Measurements from ENCODE around the gene PCGF1. TPM values are rescaled to one million over a fixed set of nuclear protein-coding genes. Genes with fewer than 3 reads are reported as not detected.

Gene PCGF1
- total RNA-seq, 1 experiment from 2014 or later: 39.9 TPM

DNA sequence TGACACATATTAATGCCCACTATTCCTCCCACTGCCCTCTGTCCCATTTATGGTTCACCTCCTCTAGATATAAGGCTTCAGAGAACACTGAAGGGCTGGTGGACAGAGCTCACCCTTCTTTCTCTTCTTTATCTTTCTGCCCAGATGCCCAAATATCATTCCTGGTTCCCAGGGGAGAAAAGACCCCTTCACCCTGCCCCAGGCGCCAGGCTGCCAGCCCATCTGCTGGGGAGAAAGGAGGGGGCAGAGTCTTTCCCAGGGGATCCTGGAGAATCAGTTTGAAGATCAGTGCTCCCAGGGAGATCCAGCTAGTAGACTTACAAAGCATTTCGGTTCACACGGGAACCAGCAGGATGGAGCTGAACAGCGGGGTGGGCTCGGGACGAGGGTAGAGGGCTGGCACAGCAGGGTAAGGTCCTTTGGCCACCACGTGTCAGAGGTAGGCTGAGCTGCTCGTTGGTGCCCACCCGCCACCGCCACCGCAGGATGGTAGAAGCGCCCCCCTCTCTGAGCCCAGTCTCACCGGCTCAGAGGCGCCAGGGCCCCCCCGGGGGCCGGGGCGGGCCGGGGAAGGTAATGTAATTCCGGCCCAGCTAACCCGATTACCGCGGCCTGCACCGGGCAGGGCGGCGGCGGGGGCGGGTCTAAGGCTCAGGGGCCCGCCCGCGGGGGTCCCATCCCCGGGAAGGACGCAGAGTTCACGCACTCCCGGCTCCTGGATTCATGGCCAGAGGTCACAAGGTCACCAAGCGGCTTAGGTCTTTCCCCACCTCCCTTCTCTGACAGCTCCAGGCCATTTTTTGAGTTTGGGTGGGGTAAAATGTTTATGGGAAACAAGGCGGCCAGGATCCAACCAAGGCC is 5.5 kb upstream of the PCGF1 start:
- TF ChIP-seq RAD21 (IDR thresholded peaks at IDR 0.05; ENCODE audit: low read depth) (no peak), ELF1 (IDR thresholded peaks at IDR 0.05; ENCODE audit: borderline replicate concordance, low read depth) (no peak), CBX3 (IDR thresholded peaks at IDR 0.05; ENCODE audit: low read depth) (no peak), ZFX (IDR thresholded peaks at IDR 0.05) (no peak), SRF (IDR thresholded peaks at IDR 0.05; ENCODE audit: low read depth) (no peak), EZH2 (IDR thresholded peaks at IDR 0.05) (no peak), JUND (IDR thresholded peaks at IDR 0.05) (no peak), POLR2A (IDR thresholded peaks at IDR 0.05; ENCODE audit: borderline replicate concordance, extremely low read depth, insufficient read depth, insufficient read length) (no peak), FOSL1 (IDR thresholded peaks at IDR 0.05; ENCODE audit: low read depth) (no peak)
- TF ChIP-seq, protein P1, sequence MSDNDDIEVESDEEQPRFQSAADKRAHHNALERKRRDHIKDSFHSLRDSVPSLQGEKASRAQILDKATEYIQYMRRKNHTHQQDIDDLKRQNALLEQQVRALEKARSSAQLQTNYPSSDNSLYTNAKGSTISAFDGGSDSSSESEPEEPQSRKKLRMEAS (IDR thresholded peaks at IDR 0.05): no peak
- TF ChIP-seq, protein P2, sequence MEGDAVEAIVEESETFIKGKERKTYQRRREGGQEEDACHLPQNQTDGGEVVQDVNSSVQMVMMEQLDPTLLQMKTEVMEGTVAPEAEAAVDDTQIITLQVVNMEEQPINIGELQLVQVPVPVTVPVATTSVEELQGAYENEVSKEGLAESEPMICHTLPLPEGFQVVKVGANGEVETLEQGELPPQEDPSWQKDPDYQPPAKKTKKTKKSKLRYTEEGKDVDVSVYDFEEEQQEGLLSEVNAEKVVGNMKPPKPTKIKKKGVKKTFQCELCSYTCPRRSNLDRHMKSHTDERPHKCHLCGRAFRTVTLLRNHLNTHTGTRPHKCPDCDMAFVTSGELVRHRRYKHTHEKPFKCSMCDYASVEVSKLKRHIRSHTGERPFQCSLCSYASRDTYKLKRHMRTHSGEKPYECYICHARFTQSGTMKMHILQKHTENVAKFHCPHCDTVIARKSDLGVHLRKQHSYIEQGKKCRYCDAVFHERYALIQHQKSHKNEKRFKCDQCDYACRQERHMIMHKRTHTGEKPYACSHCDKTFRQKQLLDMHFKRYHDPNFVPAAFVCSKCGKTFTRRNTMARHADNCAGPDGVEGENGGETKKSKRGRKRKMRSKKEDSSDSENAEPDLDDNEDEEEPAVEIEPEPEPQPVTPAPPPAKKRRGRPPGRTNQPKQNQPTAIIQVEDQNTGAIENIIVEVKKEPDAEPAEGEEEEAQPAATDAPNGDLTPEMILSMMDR (IDR thresholded peaks at IDR 0.05 in 2 of 3, conservative IDR thresholded peaks at IDR 0.05 in 1 of 3; ENCODE audit: borderline replicate concordance in 1 of 3, insufficient read depth in 1 of 3, low read depth in 2 of 3, low read length in 2 of 3): no peak
- TF ChIP-seq, protein P3, sequence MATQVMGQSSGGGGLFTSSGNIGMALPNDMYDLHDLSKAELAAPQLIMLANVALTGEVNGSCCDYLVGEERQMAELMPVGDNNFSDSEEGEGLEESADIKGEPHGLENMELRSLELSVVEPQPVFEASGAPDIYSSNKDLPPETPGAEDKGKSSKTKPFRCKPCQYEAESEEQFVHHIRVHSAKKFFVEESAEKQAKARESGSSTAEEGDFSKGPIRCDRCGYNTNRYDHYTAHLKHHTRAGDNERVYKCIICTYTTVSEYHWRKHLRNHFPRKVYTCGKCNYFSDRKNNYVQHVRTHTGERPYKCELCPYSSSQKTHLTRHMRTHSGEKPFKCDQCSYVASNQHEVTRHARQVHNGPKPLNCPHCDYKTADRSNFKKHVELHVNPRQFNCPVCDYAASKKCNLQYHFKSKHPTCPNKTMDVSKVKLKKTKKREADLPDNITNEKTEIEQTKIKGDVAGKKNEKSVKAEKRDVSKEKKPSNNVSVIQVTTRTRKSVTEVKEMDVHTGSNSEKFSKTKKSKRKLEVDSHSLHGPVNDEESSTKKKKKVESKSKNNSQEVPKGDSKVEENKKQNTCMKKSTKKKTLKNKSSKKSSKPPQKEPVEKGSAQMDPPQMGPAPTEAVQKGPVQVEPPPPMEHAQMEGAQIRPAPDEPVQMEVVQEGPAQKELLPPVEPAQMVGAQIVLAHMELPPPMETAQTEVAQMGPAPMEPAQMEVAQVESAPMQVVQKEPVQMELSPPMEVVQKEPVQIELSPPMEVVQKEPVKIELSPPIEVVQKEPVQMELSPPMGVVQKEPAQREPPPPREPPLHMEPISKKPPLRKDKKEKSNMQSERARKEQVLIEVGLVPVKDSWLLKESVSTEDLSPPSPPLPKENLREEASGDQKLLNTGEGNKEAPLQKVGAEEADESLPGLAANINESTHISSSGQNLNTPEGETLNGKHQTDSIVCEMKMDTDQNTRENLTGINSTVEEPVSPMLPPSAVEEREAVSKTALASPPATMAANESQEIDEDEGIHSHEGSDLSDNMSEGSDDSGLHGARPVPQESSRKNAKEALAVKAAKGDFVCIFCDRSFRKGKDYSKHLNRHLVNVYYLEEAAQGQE (IDR thresholded peaks at IDR 0.05; ENCODE audit: low read depth): no peak
- ATAC-seq: no peak
- H3K4me1 ChIP-seq (ENCODE audit: control insufficient read depth in 1 of 2, insufficient read depth in 2 of 2, low read length in 2 of 2): peaks cover 6 to 9% of the 10 kb centered on the region in 2 experiments; a peak in 3 of 4 replicates
- no peak overlapping the region for H3K4me2 ChIP-seq (ENCODE audit: low read length)
- ChIA-PET CTCF (no interaction called here), POLR2A (no interaction called here), RAD21 (ENCODE audit: low non-redundant PET in 1 of 2, low total read pairs in 2 of 2, uncharacterized antibody in 2 of 2, unreplicated experiment in 2 of 2) (no interaction called here)
- no peak overlapping the region for H3K27ac ChIP-seq (ENCODE audit: low read depth, low read length)
- H3K4me3 ChIP-seq (replicated peaks in 1 of 2; ENCODE audit: low read depth in 1 of 2, low read length in 2 of 2): no peak overlapping the region
- H4K20me1 ChIP-seq (ENCODE audit: insufficient read depth): no peaks in the 10 kb centered on the region
- no peak overlapping the region for H2AFZ ChIP-seq (ENCODE audit: low read depth, low read length, poor library complexity, severe bottlenecking)
- no peaks in the 10 kb centered on the region for H3K9me3 ChIP-seq (ENCODE audit: control insufficient read depth in 1 of 2, insufficient read depth in 1 of 2, low read depth in 1 of 2, low read length in 2 of 2)
- no peaks in the 10 kb centered on the region for H3K27me3 ChIP-seq (ENCODE audit: insufficient read depth, low read length)
- BruUV-seq (replicated peaks): no TSS peak
- no peak for DNase-seq (ENCODE audit: low read depth, low spot score)
- no peak overlapping the region for H3K9ac ChIP-seq (ENCODE audit: low read length)
- no peaks in the 10 kb centered on the region for H3K36me3 ChIP-seq (ENCODE audit: control insufficient read depth in 1 of 2, insufficient read depth in 2 of 2, low read length in 2 of 2)
- no peaks in the 10 kb centered on the region for H3K9me2 ChIP-seq (ENCODE audit: insufficient read depth)
- intact Hi-C loops (cut with micrococcal nuclease): no loop called here
- no peaks in the 10 kb centered on the region for H3K79me2 ChIP-seq (ENCODE audit: insufficient read depth, low read length)
